IMR-90 (cell line): ENCODE measurements around the gene ESR2. TPM values are rescaled to one million over a fixed set of nuclear protein-coding genes. Genes with fewer than 3 reads are reported as not detected.

ENCODE experiments used
- ATAC-seq: fragments of 200-7000 bp; cut with Tn5 transposase; 2 replicates; pipeline ENCODE4 v1.9.1; 2020; ENCODE audit warnings: low read depth, mild to moderate bottlenecking, moderate library complexity
- BruUV-seq: library from RNA; stranded (reverse); fragments of 400-500 nt; replicated peaks from 2 replicates; lab custom pipeline; 2021; lab: Mats Ljungman, UMichigan
- CTCF ChIA-PET: fragments of 300-600 bp; formaldehyde crosslinking; extraction: SDS; loops from one replicate; lab custom pipeline; 2021; ENCODE audit warnings: antibody characterized with exemption; lab: Yijun Ruan, JAX
- POLR2A ChIA-PET: fragments of 300-600 bp; sonication (Branson Sonifier 250); formaldehyde crosslinking; loops from one replicate; lab custom pipeline; 2022; ENCODE audit warnings: antibody characterized with exemption; ENCODE audit not compliant: unreplicated experiment; lab: Charles Lee
- DNase-seq: peaks from one replicate; pipeline ENCODE4 v3.0.0; 2013
- H2AFZ ChIP-seq: replicated peaks from 2 replicates; pipeline ENCODE3; 2013; ENCODE audit warnings: low read length, mild to moderate bottlenecking; ENCODE audit not compliant: poor library complexity
- H2AK5ac ChIP-seq: 2 replicates; pipeline ENCODE4 v1.6.1; 2013; ENCODE audit warnings: low read depth, low read length, inconsistent platforms
- H2AK9ac ChIP-seq: replicated peaks from 2 replicates; pipeline ENCODE3; 2013; ENCODE audit warnings: mild to moderate bottlenecking, low read depth, low read length, moderate library complexity; ENCODE audit not compliant: poor library complexity
- H2BK120ac ChIP-seq: 2 replicates; pipeline ENCODE4 v1.6.1; 2013; ENCODE audit warnings: low read depth, low read length, inconsistent platforms
- H2BK15ac ChIP-seq: 3 replicates; pipeline ENCODE4 v1.6.1; 2013; ENCODE audit warnings: low read depth, low read length, inconsistent platforms
- H2BK20ac ChIP-seq: 2 replicates; pipeline ENCODE4 v1.6.1; 2013; ENCODE audit warnings: low read depth, mild to moderate bottlenecking, inconsistent platforms, low read length, moderate library complexity
- H2BK5ac ChIP-seq: 2 replicates; pipeline ENCODE4 v1.6.1; 2013; ENCODE audit warnings: mild to moderate bottlenecking, low read depth, low read length, inconsistent platforms; ENCODE audit not compliant: poor library complexity, severe bottlenecking
- H3K14ac ChIP-seq: replicated peaks from 2 replicates; pipeline ENCODE4 v1.6.1; 2013; ENCODE audit warnings: low read depth, low read length, inconsistent platforms
- H3K18ac ChIP-seq: 2 replicates; pipeline ENCODE4 v1.6.1; 2013; ENCODE audit warnings: low read depth, low read length, control low read depth
- H3K23ac ChIP-seq: 2 replicates; pipeline ENCODE4 v1.6.1; 2013; ENCODE audit warnings: low read depth, low read length, inconsistent platforms
- H3K27ac ChIP-seq: 2 replicates; pipeline ENCODE4 v1.5.1; 2013; ENCODE audit warnings: mild to moderate bottlenecking, control low read depth, low read length; ENCODE audit not compliant: insufficient read depth
- H3K27me3 ChIP-seq: 2 replicates; pipeline ENCODE4 v1.6.1; 2013; ENCODE audit warnings: low read length; ENCODE audit not compliant: control insufficient read depth, insufficient read depth
- H3K36me3 ChIP-seq: 2 replicates; pipeline ENCODE4 v1.6.1; 2013; ENCODE audit warnings: low read length, mixed read lengths; ENCODE audit not compliant: control insufficient read depth, insufficient read depth
- H3K4ac ChIP-seq: 2 replicates; pipeline ENCODE4 v1.6.1; 2013; ENCODE audit warnings: low read depth, low read length, inconsistent platforms
- H3K4me1 ChIP-seq: 2 replicates; pipeline ENCODE4 v1.6.1; 2013; ENCODE audit warnings: low read length, mixed read lengths; ENCODE audit not compliant: control insufficient read depth, insufficient read depth
- H3K4me2 ChIP-seq: 2 replicates; pipeline ENCODE4 v1.6.1; 2013; ENCODE audit warnings: low read depth, mild to moderate bottlenecking, control low read depth, low read length, moderate library complexity
- H3K4me3 ChIP-seq: 2 replicates; pipeline ENCODE4 v1.5.1; 2013; ENCODE audit warnings: low read depth, mild to moderate bottlenecking, control low read depth, low read length, moderate library complexity; ENCODE audit not compliant: insufficient read depth
- H3K56ac ChIP-seq: 2 replicates; pipeline ENCODE4 v1.6.1; 2013; ENCODE audit warnings: low read length, inconsistent platforms; ENCODE audit not compliant: insufficient read depth; ENCODE audit errors: extremely low read depth
- H3K79me1 ChIP-seq, 2 experiments: 2 replicates each; pipeline ENCODE4 v1.6.1; 2013; ENCODE audit warnings: low read length in 2 of 2, inconsistent platforms in 1 of 2, low read depth in 1 of 2
- H3K9ac ChIP-seq: 2 replicates; pipeline ENCODE4 v1.6.1; 2013; ENCODE audit warnings: low read depth, low read length, control low read depth
- H3K9me1 ChIP-seq: 2 replicates; pipeline ENCODE4 v1.6.1; 2013; ENCODE audit warnings: low read length, inconsistent platforms; ENCODE audit not compliant: insufficient read depth
- H3K9me3 ChIP-seq: 2 replicates; pipeline ENCODE4 v1.6.1; 2013; ENCODE audit warnings: low read length; ENCODE audit not compliant: control insufficient read depth, insufficient read depth
- H4K20me1 ChIP-seq: 2 replicates; pipeline ENCODE4 v1.6.1; 2013; ENCODE audit warnings: low read length, inconsistent platforms; ENCODE audit not compliant: insufficient read depth
- H4K5ac ChIP-seq: 2 replicates; pipeline ENCODE4 v1.6.1; 2013; ENCODE audit warnings: mild to moderate bottlenecking, low read depth, low read length, control low read depth
- H4K8ac ChIP-seq, 2 experiments: 2 replicates each; pipeline ENCODE4 v1.6.1; 2013; ENCODE audit warnings: low read depth in 2 of 2, low read length in 2 of 2, control low read depth in 1 of 2, inconsistent platforms in 1 of 2
- H4K91ac ChIP-seq: 2 replicates; pipeline ENCODE4 v1.6.1; 2013; ENCODE audit warnings: low read depth, low read length, inconsistent platforms; ENCODE audit not compliant: insufficient read depth
- BHLHE40 ChIP-seq: fragments of 150-350 bp; IDR thresholded peaks from 2 replicates; pipeline ENCODE4 v1.6.1; 2016; ENCODE audit warnings: mild to moderate bottlenecking, low read depth, low read length
- CEBPB ChIP-seq: IDR thresholded peaks from 2 replicates; pipeline ENCODE4 v1.6.1; 2012; ENCODE audit warnings: low read depth, low read length, improper control_type of control experiment
- CHD1 ChIP-seq: IDR thresholded peaks from 2 replicates; pipeline ENCODE4 v1.6.1; 2012; ENCODE audit warnings: low read depth, low read length, improper control_type of control experiment
- FOS ChIP-seq: fragments of 150-350 bp; IDR thresholded peaks from 2 replicates; pipeline ENCODE4 v1.6.1; 2016; ENCODE audit warnings: low read depth, low read length
- MAFK ChIP-seq: IDR thresholded peaks from 2 replicates; pipeline ENCODE4 v1.6.1; 2012; ENCODE audit warnings: low read depth, low read length, improper control_type of control experiment
- MAZ ChIP-seq: IDR thresholded peaks from 2 replicates; pipeline ENCODE4 v1.6.1; 2012; ENCODE audit warnings: low read depth, mild to moderate bottlenecking, low read length, improper control_type of control experiment, moderate library complexity, borderline replicate concordance
- MXI1 ChIP-seq: IDR thresholded peaks from 2 replicates; pipeline ENCODE4 v1.6.1; 2012; ENCODE audit warnings: low read depth, mild to moderate bottlenecking, low read length, moderate library complexity, borderline replicate concordance
- NFE2L2 ChIP-seq: fragments of 150-350 bp; IDR thresholded peaks from 2 replicates; pipeline ENCODE4 v1.6.1; 2016; ENCODE audit warnings: low read depth, mild to moderate bottlenecking, low read length
- POLR2A ChIP-seq: IDR thresholded peaks from 2 replicates; pipeline ENCODE4 v1.6.1; 2012; ENCODE audit warnings: mild to moderate bottlenecking, low read depth, low read length
- RAD21 ChIP-seq: IDR thresholded peaks from 2 replicates; pipeline ENCODE4 v1.6.1; 2012; ENCODE audit warnings: low read length, improper control_type of control experiment
- RCOR1 ChIP-seq: IDR thresholded peaks from 2 replicates; pipeline ENCODE4 v1.6.1; 2012; ENCODE audit warnings: mild to moderate bottlenecking, low read length, improper control_type of control experiment; ENCODE audit not compliant: insufficient replicate concordance
- RFX5 ChIP-seq: IDR thresholded peaks from 2 replicates; pipeline ENCODE4 v1.8.0; 2012; ENCODE audit warnings: low read depth, mild to moderate bottlenecking, low read length, moderate library complexity
- SMC3 ChIP-seq: fragments of 150-350 bp; IDR thresholded peaks from 2 replicates; pipeline ENCODE4 v1.6.1; 2016; ENCODE audit warnings: low read depth, mild to moderate bottlenecking, antibody characterized with exemption, low read length, moderate library complexity
- WGBS, 2 experiments: methylation state at CpG; one replicate each; pipeline versions ENCODE4 v1.1.5 to v1.1.7; 2013; ENCODE audit warnings: missing lambda C conversion rate in 2 of 2; ENCODE audit not compliant: insufficient read length in 1 of 2; ENCODE audit errors: extremely low coverage in 2 of 2; 5-methylcytosine and 5-hydroxymethylcytosine counted together
- dilution Hi-C: fragments of 300-500 bp; cut with HindIII; formaldehyde crosslinking; loops from one replicate; pipeline ENCODE4 v1.14.3; 2018; ENCODE audit warnings: low sequenced_read_pairs; ENCODE audit not compliant: unreplicated experiment
- in situ Hi-C: fragments of 300-500 bp; cut with MboI; formaldehyde crosslinking; loops from 3 replicates; pipeline ENCODE4 v1.14.3; 2019; ENCODE audit warnings: low sequenced_read_pairs, inconsistent platforms, mixed read lengths
- intact Hi-C: fragments of 100-400 bp; cut with micrococcal nuclease; formaldehyde crosslinking; loops from 2 replicates; pipeline ENCODE4 v1.10.0; 2022
- polyA plus RNA-seq, 3 experiments: library from polyadenylated mRNA; depleted of rRNA; stranded (reverse); fragments of >200 nt; gene quantifications; 2 replicates each; pipeline ENCODE4 v1.2.3, GENCODE V29; 2012; ENCODE audit warnings: low replicate concordance in 1 of 3
- total RNA-seq: library from RNA; depleted of rRNA; stranded (reverse); fragments of >200 nt; gene quantifications from 2 replicates; pipeline ENCODE4 v1.2.3, GENCODE V29; 2012
- TF ChIP-seq, protein P1 (sequence below): fragments of 150-350 bp; IDR thresholded peaks from 2 replicates; pipeline ENCODE4 v1.6.1; 2017; ENCODE audit warnings: mild to moderate bottlenecking, antibody characterized with exemption, low read length, low read depth
- TF ChIP-seq, protein P2 (sequence below): conservative IDR thresholded peaks from 2 replicates; pipeline ENCODE4 v1.5.1; 2012; ENCODE audit warnings: mild to moderate bottlenecking, low read depth, low read length, improper control_type of control experiment
- TF ChIP-seq, protein P3 (sequence below): fragments of 150-350 bp; IDR thresholded peaks from 2 replicates; pipeline ENCODE4 v1.6.1; 2016; ENCODE audit warnings: low read depth, mild to moderate bottlenecking, low read length, moderate library complexity, borderline replicate concordance

The ESR2 gene
- total and polyA plus RNA-seq, 2 of the 4 experiments (the other 2 are of a cell fraction): under 0.01 to 0.03 TPM

DNA sequence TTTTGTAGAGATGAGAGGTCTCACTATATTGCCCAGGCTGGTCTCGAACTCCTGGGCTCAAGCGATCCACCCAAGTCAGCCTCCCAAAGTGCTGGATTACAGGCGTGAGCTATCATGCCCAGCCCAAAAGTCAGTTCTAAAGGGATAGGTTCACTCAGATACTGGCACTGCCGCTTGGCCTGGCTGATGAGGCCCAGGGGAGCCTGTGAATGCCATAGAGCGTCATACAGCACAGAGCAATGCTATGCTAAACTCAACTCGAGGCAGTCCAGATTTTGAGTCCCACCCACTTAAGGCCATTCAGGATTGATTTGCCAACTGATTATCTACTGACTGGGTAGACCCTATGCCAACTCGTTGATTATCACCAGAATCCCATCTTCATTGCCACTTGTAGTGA is 179.4 kb downstream of the ESR2 start:
- intact Hi-C loops (no loop called here), in situ Hi-C loops (no loop called here), dilution Hi-C loops (no loop called here)
- Histone ChIP-seq H3K9ac (no peak overlapping the region), H3K4me3 (no peak overlapping the region), H3K56ac (no peak overlapping the region), H4K8ac (no peak overlapping the region), H2AFZ (no peak overlapping the region), H3K9me3 (no peaks in the 10 kb centered on the region), H4K91ac (no peak overlapping the region), H2BK15ac (no peak overlapping the region), H2AK5ac (no peak overlapping the region), H3K79me1 (no peaks in the 10 kb centered on the region), H3K23ac (no peak overlapping the region), H4K5ac (no peak overlapping the region), H3K9me1 (no peaks in the 10 kb centered on the region; the same call in 1 of the 2 replicates), H3K27me3 (no peaks in the 10 kb centered on the region), H2BK120ac (no peak overlapping the region), H2BK20ac (no peak overlapping the region), H2BK5ac (no peak overlapping the region), H3K4ac (no peak overlapping the region), H4K20me1 (no peaks in the 10 kb centered on the region), H3K36me3 (no peaks in the 10 kb centered on the region), H3K27ac (no peak overlapping the region), H2AK9ac (no peak overlapping the region), H3K4me1 (peaks cover 6% of the 10 kb centered on the region), H3K14ac (no peak overlapping the region), H3K18ac (no peak overlapping the region), H3K4me2 (no peak overlapping the region)
- 96% methylated on average over 6 of the region's 7 CpGs; no CpG with 5 or more reads in 1 of the 2 experiments for WGBS, 2 experiments
- TF ChIP-seq, protein P1, sequence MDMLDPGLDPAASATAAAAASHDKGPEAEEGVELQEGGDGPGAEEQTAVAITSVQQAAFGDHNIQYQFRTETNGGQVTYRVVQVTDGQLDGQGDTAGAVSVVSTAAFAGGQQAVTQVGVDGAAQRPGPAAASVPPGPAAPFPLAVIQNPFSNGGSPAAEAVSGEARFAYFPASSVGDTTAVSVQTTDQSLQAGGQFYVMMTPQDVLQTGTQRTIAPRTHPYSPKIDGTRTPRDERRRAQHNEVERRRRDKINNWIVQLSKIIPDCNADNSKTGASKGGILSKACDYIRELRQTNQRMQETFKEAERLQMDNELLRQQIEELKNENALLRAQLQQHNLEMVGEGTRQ: no peak
- TF ChIP-seq CHD1 (no peak), MXI1 (no peak), POLR2A (no peak), NFE2L2 (no peak), BHLHE40 (no peak), SMC3 (no peak), RFX5 (no peak), CEBPB (no peak), MAZ (no peak), FOS (no peak), RAD21 (no peak), RCOR1 (no peak), MAFK (no peak)
- TF ChIP-seq, protein P2, sequence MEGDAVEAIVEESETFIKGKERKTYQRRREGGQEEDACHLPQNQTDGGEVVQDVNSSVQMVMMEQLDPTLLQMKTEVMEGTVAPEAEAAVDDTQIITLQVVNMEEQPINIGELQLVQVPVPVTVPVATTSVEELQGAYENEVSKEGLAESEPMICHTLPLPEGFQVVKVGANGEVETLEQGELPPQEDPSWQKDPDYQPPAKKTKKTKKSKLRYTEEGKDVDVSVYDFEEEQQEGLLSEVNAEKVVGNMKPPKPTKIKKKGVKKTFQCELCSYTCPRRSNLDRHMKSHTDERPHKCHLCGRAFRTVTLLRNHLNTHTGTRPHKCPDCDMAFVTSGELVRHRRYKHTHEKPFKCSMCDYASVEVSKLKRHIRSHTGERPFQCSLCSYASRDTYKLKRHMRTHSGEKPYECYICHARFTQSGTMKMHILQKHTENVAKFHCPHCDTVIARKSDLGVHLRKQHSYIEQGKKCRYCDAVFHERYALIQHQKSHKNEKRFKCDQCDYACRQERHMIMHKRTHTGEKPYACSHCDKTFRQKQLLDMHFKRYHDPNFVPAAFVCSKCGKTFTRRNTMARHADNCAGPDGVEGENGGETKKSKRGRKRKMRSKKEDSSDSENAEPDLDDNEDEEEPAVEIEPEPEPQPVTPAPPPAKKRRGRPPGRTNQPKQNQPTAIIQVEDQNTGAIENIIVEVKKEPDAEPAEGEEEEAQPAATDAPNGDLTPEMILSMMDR: no peak
- TF ChIP-seq, protein P3, sequence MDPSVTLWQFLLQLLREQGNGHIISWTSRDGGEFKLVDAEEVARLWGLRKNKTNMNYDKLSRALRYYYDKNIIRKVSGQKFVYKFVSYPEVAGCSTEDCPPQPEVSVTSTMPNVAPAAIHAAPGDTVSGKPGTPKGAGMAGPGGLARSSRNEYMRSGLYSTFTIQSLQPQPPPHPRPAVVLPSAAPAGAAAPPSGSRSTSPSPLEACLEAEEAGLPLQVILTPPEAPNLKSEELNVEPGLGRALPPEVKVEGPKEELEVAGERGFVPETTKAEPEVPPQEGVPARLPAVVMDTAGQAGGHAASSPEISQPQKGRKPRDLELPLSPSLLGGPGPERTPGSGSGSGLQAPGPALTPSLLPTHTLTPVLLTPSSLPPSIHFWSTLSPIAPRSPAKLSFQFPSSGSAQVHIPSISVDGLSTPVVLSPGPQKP: no peak
- ChIA-PET CTCF (interaction anchor here (0.5 kb wide), 1 partner anchor 15 kb away, joined by 3 read pairs; no protein-coding TSS in a partner anchor), POLR2A (no interaction called here)
- no TSS peak for BruUV-seq
- ATAC-seq (no peak), DNase-seq (no peak)
